MM.1S (cell line): ENCODE measurements around the gene BRD9.

Experiments
- CTCF ChIP-seq: fragments of 300-600 bp; sonication (generic); IDR thresholded peaks from 2 replicates; pipeline ENCODE4 v1.5.1; 2016; ENCODE audit warnings: antibody characterized with exemption, low read length, mixed read lengths
- EZH2 ChIP-seq: fragments of 300-600 bp; sonication (generic); optimal IDR thresholded peaks from 2 replicates; pipeline ENCODE3; 2017; ENCODE audit warnings: low read depth, mild to moderate bottlenecking, antibody characterized with exemption, low read length, mixed read lengths
- EZH2phosphoT487 ChIP-seq: fragments of 300-600 bp; sonication (generic); IDR thresholded peaks from 2 replicates; pipeline ENCODE4 v1.6.1; 2018; ENCODE audit warnings: antibody characterized with exemption, low read length

DNA sequence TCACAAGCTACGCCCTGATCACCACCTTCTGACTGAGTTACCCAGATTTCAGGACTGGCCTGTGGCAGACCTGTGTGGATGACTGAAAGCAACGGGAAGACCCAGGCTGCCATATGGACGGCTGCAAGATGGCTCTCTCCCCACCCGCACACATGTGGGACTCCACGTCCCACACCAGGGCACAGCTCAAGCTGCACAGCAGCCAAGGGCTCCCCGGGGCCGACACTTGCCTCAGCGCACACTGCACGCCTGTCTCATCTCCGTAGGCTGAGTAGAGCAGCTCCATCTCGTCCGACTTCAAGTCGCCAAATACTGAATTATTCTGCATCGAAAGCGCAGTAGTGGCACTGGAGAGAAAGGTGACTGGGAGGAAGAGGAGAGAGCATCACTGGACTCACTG is 14.5 kb downstream of the BRD9 start:
- TF ChIP-seq EZH2 (no peak), CTCF (no peak), EZH2phosphoT487 (no peak)
